SH-SY5Y (cell line): ENCODE data around the gene DCDC2B.

ENCODE experiments used
- GATA2 ChIP-seq: IDR thresholded peaks from 2 replicates; pipeline ENCODE4 v1.6.1; 2011; ENCODE audit warnings: mild to moderate bottlenecking, low read depth, low read length
- GATA3 ChIP-seq: IDR thresholded peaks from 2 replicates; pipeline ENCODE4 v1.6.1; 2011; ENCODE audit warnings: low read depth, mild to moderate bottlenecking, low read length, moderate library complexity

GRCh38 chr1:32195972-32196823, 12.7 kb upstream of the DCDC2B start:
- TF ChIP-seq GATA3 (no peak), GATA2 (no peak)
